ENCODE results near the gene SLC22A23.

The SLC22A23 gene

DNA sequence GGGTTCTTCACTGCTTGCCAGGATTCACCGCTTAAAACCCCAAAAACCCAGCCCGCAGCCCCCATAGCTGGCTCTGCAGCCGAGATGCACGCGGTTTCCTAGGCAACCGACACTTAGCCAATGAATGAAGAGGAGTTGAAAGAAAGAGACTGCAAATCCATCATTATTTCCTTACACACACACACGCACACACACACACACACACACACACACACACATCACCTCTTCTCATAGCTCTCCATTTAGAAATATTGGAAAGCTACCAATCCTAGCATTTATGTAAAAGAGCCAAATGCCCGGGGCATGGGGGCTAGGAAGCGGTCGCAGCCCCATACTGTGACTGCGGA, 226.0 kb downstream of the SLC22A23 start:
- no peak for DNase-seq (ENCODE audit: extremely low read depth, insufficient read length)
- H3K27me3 ChIP-seq (replicated peaks; ENCODE audit: control insufficient read depth, insufficient read depth, low read length): peaks cover 13% of the 10 kb centered on the region
- no peaks in the 10 kb centered on the region for H3K36me3 ChIP-seq (ENCODE audit: control insufficient read depth, insufficient read depth, low read length)
- TF ChIP-seq, protein P1, sequence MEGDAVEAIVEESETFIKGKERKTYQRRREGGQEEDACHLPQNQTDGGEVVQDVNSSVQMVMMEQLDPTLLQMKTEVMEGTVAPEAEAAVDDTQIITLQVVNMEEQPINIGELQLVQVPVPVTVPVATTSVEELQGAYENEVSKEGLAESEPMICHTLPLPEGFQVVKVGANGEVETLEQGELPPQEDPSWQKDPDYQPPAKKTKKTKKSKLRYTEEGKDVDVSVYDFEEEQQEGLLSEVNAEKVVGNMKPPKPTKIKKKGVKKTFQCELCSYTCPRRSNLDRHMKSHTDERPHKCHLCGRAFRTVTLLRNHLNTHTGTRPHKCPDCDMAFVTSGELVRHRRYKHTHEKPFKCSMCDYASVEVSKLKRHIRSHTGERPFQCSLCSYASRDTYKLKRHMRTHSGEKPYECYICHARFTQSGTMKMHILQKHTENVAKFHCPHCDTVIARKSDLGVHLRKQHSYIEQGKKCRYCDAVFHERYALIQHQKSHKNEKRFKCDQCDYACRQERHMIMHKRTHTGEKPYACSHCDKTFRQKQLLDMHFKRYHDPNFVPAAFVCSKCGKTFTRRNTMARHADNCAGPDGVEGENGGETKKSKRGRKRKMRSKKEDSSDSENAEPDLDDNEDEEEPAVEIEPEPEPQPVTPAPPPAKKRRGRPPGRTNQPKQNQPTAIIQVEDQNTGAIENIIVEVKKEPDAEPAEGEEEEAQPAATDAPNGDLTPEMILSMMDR (IDR thresholded peaks at IDR 0.05; ENCODE audit: insufficient read depth, low read length, poor library complexity, severe bottlenecking): no peak
- H3K4me3 ChIP-seq (replicated peaks; ENCODE audit: low read depth, low read length): no peak overlapping the region

DNA sequence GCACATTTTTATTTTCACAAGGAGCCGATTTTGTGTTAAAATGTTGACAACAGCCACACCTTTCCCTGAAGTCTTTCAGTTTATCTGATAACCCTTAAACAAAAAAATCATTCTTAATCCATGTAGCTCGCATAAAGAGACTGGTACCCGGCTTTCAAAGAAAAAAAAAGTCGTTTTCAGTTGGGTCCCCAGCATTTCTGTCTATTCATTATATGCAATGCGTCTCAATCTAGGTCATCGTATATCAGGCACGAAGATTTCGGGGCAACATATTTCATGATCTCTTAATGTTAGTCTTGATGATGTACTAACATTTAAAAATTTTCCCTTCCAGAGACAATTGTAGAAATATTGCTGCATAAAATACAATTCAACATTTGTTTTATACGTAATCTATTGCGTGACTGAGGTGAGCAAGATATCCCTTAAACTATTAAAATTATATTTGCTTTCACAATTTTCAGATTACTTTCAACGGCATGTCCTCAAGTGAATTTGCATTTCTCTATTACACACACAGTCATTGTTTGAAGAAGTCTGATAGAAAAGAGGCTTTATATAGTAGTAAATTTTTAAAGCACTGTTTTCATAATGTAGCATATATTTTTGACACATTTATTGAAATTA, 226.5 kb downstream of the SLC22A23 start:
- TF ChIP-seq, protein P1 (IDR thresholded peaks at IDR 0.05; ENCODE audit: insufficient read depth, low read length, poor library complexity, severe bottlenecking): no peak
- peaks cover 13% of the 10 kb centered on the region for H3K27me3 ChIP-seq (replicated peaks; ENCODE audit: control insufficient read depth, insufficient read depth, low read length)
- no peak overlapping the region for H3K4me3 ChIP-seq (replicated peaks; ENCODE audit: low read depth, low read length)
- no peaks in the 10 kb centered on the region for H3K36me3 ChIP-seq (ENCODE audit: control insufficient read depth, insufficient read depth, low read length)
- DNase-seq (ENCODE audit: extremely low read depth, insufficient read length): no peak

DNA sequence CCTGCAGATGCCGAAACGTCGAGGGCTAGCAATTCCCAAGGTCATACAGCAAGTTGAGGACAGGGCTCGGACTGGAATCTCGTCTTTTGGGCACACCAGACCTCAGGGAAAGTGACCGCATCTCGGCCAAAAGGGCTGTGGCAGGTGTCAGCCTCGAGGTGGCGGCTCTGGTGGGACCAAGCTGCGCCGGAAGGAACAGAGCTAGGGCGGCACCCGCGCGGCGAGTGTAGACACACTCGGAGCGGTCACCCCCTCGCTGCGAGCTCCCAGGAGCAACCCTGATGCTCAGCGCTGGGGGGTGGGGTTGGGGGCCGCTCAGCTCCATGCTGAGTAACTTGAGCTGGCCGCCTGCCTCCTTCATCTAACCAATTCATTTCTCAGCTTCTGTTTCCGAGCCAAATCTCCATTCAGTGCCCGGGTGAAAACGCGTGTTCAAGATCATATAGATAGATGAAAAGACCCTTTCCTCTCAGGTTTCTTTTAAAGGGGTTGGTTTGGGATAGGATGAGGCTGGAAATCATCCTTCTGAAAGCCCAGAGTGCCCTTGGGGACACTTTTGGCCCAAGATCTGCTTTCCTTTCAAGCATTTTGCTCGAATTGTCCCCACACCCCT, 227.2 kb downstream of the SLC22A23 start:
- peak; percentile 69 for DNase-seq (ENCODE audit: extremely low read depth, insufficient read length)
- Histone ChIP-seq H3K4me3 (replicated peaks; ENCODE audit: low read depth, low read length) (no peak overlapping the region), H3K27me3 (replicated peaks; ENCODE audit: control insufficient read depth, insufficient read depth, low read length) (peaks cover 13% of the 10 kb centered on the region)

DNA sequence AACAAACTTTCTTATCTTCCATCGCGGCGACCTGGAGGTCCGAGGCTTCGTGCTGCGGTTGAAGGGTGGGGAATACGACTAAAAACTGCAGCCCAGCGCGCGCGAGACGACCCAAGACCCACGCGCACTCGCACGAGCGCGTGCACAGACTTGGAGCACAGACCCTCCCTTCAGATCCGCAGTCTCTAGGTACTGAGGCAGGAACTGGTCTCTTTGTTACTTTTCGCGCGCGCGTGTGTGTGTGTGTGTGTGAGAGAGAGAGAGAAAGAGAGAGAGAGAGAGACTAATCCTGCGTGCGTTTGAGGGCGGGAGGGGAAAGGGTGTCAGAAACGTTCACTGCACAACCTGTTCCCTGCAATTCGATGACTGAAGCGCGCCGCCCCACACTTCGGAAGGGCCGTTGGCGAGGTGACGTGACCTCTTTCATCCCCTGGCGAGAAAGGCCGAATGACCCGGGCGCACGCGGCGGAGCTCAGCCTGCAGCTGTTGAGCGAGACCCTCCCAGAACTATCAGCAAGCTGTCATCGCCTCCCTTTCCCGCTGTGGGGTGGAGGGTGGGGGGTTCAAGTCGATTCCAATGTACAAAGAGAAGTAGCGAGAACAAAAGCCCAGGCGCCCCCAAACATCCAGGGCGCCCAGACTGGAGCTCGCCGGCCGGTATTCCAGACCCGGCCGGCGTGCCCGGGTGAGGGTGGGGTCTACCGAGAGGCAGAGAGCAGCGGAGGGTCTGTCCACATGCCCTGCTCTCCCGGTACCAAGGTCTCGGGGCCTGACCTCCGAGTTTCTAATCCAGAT, 227.9 kb downstream of the SLC22A23 start:
- H3K27me3 ChIP-seq (replicated peaks; ENCODE audit: control insufficient read depth, insufficient read depth, low read length): peaks cover 13% of the 10 kb centered on the region
- peak overlapping the region; percentile 52 for H3K4me3 ChIP-seq (replicated peaks; ENCODE audit: low read depth, low read length)
- no peaks in the 10 kb centered on the region for H3K36me3 ChIP-seq (ENCODE audit: control insufficient read depth, insufficient read depth, low read length)
- DNase-seq (ENCODE audit: extremely low read depth, insufficient read length): peak; percentile 71
- TF ChIP-seq, protein P1 (IDR thresholded peaks at IDR 0.05; ENCODE audit: insufficient read depth, low read length, poor library complexity, severe bottlenecking): no peak

More for the DNA sequence above, 227.2 kb downstream of the SLC22A23 start:
- TF ChIP-seq, protein P1 (IDR thresholded peaks at IDR 0.05; ENCODE audit: insufficient read depth, low read length, poor library complexity, severe bottlenecking): peak; percentile 35
- H3K36me3 ChIP-seq (ENCODE audit: control insufficient read depth, insufficient read depth, low read length): no peaks in the 10 kb centered on the region

DNA sequence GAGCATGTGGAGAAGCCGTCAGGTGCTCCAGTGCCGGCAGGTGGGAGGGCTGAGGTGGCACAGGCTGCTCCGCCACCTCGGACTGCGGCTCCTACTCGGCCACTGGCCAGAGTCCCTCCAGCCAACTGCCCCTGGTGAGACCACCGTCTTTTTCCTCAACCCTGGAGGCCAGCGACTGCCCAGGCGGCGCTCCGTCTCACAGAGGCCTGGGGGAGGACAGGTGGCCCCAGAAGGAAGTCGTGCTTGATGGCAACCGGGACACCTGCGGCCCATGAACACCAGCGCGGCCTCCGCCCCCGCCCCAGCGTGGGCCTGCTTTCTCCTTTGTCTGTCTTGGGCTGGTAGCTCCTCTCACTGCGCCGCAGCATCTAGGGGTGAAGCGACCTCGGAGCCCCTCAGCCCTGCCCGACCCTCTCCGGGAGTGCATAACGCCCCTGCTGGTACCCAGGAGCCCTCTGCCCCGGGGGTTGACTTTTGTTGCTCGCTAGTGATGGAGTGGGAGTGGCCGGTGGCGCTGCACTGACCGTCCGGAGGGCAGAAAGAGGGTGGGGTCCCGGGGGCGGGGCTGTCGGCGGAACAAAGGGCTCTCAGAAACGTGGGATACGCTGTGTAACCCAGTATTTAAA, 228.7 kb downstream of the SLC22A23 start:
- Histone ChIP-seq H3K36me3 (ENCODE audit: control insufficient read depth, insufficient read depth, low read length) (no peaks in the 10 kb centered on the region), H3K27me3 (replicated peaks; ENCODE audit: control insufficient read depth, insufficient read depth, low read length) (peaks cover 13% of the 10 kb centered on the region), H3K4me3 (replicated peaks; ENCODE audit: low read depth, low read length) (peak overlapping the region; percentile 26)
- TF ChIP-seq, protein P1 (IDR thresholded peaks at IDR 0.05; ENCODE audit: insufficient read depth, low read length, poor library complexity, severe bottlenecking): peak; percentile 2
- DNase-seq (ENCODE audit: extremely low read depth, insufficient read length): peak; percentile 86
